Stimulated activated naive B cell treated with anti-CD40 and anti-IgM and Interleukin-4, amounts not matched to agents 10 μg/mL and 1 μg/mL and 100 μg/mL, for 72 hours (primary cell): ENCODE data around the gene TOR1AIP1.
A peak's percentile ranks its signal among the peaks of the same experiment; 100 is the strongest.

ENCODE experiments used
- ATAC-seq, 2 donors: fragments of 150-1000 bp; cut with Tn5 transposase; replicated peaks; 2 replicates each; pipeline ENCODE4 v1.10.0; 2021; ENCODE audit warnings: moderate library complexity in 1 of 2
- DNase-seq: peaks from one replicate; pipeline ENCODE4 v3.0.0; 2021
- H3K27ac Mint-ChIP-seq: one replicate; pipeline ENCODE4 v1.8.0; 2022; ENCODE audit warnings: mild to moderate bottlenecking, mixed read lengths
- H3K27me3 Mint-ChIP-seq, 2 donors: one replicate each; pipeline ENCODE4 v1.8.0; 2022; ENCODE audit warnings: mixed read lengths in 2 of 2
- H3K36me3 Mint-ChIP-seq, 2 donors: one replicate each; pipeline ENCODE4 v1.8.0; 2022; ENCODE audit warnings: mixed read lengths in 2 of 2, mild to moderate bottlenecking in 1 of 2
- H3K4me1 Mint-ChIP-seq, 2 donors: one replicate each; pipeline ENCODE4 v1.8.0; 2022; ENCODE audit warnings: mixed read lengths in 2 of 2, mild to moderate bottlenecking in 1 of 2
- H3K4me3 Mint-ChIP-seq, 2 donors: one replicate each; pipeline ENCODE4 v1.8.0; 2022; ENCODE audit warnings: mild to moderate bottlenecking in 2 of 2, mixed read lengths in 2 of 2, moderate library complexity in 1 of 2
- H3K9me3 Mint-ChIP-seq, 2 donors: one replicate each; pipeline ENCODE4 v1.8.0; 2022; ENCODE audit warnings: mixed read lengths in 2 of 2, mild to moderate bottlenecking in 1 of 2

Gene TOR1AIP1

DNA sequence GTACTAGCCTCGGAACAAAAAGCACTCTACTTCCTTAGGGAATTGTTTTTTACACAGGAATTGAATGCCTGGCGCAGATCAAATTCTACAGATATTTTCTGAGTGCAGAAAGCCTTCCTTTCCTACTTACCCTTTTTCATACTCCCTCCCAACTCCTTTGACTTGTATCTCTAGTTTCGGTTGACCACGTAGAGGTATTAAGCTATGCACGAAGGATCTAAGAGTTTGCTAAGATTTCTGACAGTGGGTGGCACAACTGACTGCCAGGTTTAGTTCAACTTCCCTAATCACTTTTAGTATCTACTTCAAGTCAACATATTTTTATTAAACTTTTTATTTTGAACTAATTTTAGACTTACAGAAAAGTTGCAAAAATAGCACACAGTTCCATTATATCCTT, 9.5 kb upstream of the TOR1AIP1 start:
- DNase-seq (no peak), ATAC-seq (peak; percentile 70 to 74)
- peaks cover 21 to 28% of the 10 kb centered on the region in 2 donors for H3K36me3 Mint-ChIP-seq
- H3K27ac Mint-ChIP-seq, result peak overlapping the region; percentile 3
- H3K9me3 Mint-ChIP-seq, result no peaks in the 10 kb centered on the region
- H3K27me3 Mint-ChIP-seq, result no peaks in the 10 kb centered on the region
- H3K4me1 Mint-ChIP-seq, result peaks cover 21 to 45% of the 10 kb centered on the region in 2 donors
- H3K4me3 Mint-ChIP-seq, result peak overlapping the region in 1 of 2 donors; percentile 30

DNA sequence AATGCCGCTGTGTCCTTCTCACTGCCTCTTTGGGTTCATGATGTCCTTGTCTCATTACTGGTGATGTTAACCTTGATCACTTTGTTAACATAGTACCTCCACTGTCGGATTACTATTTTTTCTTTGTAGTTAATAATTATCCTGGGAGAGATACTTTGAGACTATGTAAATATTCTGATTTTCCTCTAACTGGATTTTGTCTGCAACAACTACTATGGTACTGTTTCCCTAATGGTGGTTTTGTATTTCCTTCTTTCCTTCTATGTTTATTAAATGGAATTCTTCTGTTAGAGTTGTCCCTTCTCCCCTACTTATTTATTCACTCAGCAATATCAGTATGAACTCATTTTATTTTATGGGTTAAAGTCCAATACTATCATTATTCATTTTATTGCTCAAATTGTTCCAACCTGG, 8.6 kb upstream of the TOR1AIP1 start:
- no peak for ATAC-seq
- no peak overlapping the region for H3K27ac Mint-ChIP-seq
- peaks cover 17 to 23% of the 10 kb centered on the region in 2 donors for H3K36me3 Mint-ChIP-seq
- no peaks in the 10 kb centered on the region for H3K9me3 Mint-ChIP-seq
- no peak overlapping the region for H3K4me3 Mint-ChIP-seq
- no peak for DNase-seq
- H3K27me3 Mint-ChIP-seq, result no peaks in the 10 kb centered on the region
- H3K4me1 Mint-ChIP-seq, result peaks cover 21 to 46% of the 10 kb centered on the region in 2 donors

DNA sequence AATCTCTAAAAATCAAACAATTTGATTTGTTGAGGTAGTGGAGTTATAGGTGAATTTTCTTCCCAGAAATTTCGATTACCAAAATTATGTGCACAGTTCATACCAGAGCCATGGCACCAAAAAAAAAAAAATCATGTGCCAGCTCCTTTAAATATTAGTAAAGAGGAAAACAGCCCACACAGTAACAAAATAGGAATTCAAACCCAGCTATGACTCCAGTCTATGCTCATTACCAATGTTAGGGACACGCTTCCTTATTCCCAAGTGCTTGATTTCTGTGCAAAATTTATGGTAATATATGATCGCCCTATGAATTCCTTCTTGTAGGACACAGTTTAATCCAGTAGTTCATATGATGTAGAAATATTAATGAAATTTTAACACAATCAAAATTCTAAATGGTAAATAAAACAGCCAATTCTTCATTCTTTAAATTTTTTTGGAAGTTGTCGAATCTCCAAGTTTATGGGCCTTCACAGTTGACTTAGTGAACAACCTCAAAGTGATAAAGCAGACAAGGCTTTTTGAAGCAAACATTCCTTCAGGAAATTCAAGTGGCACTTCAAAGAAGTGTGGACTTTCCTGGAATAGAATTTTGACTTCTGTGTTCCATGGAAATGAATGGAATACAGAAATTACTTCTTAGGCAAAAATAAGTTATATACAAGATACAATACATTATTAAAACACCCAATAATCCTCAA, 6.3 kb upstream of the TOR1AIP1 start:
- Mint-ChIP-seq H3K27ac (no peak overlapping the region), H3K36me3 (peaks cover 15 to 20% of the 10 kb centered on the region in 2 donors), H3K4me3 (no peak overlapping the region), H3K9me3 (no peaks in the 10 kb centered on the region), H3K27me3 (no peaks in the 10 kb centered on the region), H3K4me1 (peaks cover 21 to 48% of the 10 kb centered on the region in 2 donors)
- ATAC-seq (no peak), DNase-seq (no peak)

DNA sequence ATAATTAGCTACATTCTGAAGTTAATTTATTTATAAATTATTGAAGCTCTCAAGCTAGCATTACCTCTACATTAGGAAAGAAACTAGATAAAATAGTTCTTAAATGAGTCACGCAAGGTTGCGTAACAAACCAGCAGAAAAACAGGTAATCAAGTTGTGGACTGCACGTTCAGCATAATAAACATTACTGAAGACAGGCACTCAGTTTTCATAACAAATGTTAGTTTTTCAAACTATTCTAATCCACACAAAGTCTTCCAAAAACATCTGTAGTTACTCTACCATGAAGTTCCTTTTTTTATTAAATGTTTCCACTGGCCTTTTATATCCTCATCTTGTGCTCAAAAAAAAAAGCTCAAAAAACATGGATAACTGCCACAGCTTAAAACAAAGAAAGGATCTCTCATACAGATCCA, 5.8 kb upstream of the TOR1AIP1 start:
- DNase-seq (no peak), ATAC-seq (no peak)
- peak overlapping the region; percentile 31 for H3K27ac Mint-ChIP-seq
- H3K27me3 Mint-ChIP-seq, result no peaks in the 10 kb centered on the region
- peaks cover 21 to 47% of the 10 kb centered on the region in 2 donors for H3K4me1 Mint-ChIP-seq
- peaks cover 15 to 20% of the 10 kb centered on the region in 2 donors for H3K36me3 Mint-ChIP-seq
- H3K9me3 Mint-ChIP-seq, result no peaks in the 10 kb centered on the region
- peak overlapping the region; percentile 64 to 69 for H3K4me3 Mint-ChIP-seq

DNA sequence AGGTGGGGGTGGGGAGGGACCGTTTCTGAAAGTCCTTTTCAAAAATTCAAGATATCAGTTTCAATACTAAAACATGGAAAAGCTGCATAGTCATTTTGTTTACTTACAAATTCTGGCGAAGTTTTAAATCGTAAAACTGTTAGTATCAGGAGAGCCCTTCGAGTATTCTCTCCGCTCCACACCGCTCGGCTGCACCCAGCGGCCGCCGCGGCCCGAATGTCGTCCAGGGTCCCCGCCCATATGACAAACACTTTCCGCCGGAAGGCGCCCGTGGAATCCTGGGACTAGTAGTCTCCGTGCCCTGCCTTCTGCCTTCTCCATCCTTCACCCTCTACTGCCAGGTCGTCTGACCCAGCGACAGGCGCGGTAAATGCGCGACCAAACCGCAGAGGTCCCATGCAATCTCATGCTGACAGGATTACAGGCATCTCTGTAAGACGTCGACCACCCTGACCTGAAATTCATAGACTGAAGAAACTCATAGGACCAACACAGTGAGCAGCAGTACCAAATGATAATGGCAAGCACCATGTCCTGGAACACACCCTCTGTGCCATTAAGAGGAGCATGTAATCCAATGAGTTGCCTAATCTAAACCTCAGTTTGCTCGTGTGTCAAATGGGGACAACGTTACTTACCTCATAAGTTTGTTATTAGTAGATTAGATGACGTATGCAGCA, 4.4 kb upstream of the TOR1AIP1 start, which contains the start of gene TOR1AIP2:
TSS of gene TOR1AIP2 (minus strand) at position 218 of the 680 bp plus-strand sequence. CDS start 25,138 bp downstream, outside the sequence.
- Mint-ChIP-seq H3K4me1 (peaks cover 21 to 33% of the 10 kb centered on the region in 2 donors), H3K27me3 (no peaks in the 10 kb centered on the region), H3K36me3 (peaks cover 9 to 20% of the 10 kb centered on the region in 2 donors), H3K27ac (peak within 1 kb of the TSS; percentile 91), H3K9me3 (no peaks in the 10 kb centered on the region), H3K4me3 (peak within 1 kb of the TSS; percentile 88 to 94)
- ATAC-seq (peak; percentile 70), DNase-seq (peak; percentile 84)

DNA sequence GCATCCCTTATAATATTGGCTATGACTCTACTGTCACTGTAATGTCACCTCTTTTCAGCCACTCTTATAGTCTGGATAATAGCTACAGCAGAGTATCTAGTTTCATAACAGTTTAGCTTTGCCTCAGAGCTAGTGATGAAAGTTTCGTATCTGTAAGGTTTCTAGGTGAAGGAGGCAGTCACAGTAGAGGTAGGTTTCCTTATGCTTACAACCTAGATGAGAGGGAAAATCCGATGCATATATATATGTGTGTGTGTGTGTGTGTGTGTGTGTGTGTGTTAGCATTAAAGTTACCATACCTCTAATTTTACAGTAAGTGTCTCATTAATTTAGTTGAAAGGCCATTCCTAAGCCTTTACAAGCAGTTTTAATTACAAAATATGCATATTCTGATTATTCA, 2.3 kb upstream of the TOR1AIP1 start:
- no peaks in the 10 kb centered on the region for H3K27me3 Mint-ChIP-seq
- no peaks in the 10 kb centered on the region for H3K9me3 Mint-ChIP-seq
- ATAC-seq (no peak), DNase-seq (no peak)
- peaks cover 6 to 14% of the 10 kb centered on the region in 2 donors for H3K36me3 Mint-ChIP-seq
- H3K4me1 Mint-ChIP-seq, result peaks cover 16 to 27% of the 10 kb centered on the region in 2 donors
- H3K27ac Mint-ChIP-seq, result no peak overlapping the region
- H3K4me3 Mint-ChIP-seq, result no peak overlapping the region

DNA sequence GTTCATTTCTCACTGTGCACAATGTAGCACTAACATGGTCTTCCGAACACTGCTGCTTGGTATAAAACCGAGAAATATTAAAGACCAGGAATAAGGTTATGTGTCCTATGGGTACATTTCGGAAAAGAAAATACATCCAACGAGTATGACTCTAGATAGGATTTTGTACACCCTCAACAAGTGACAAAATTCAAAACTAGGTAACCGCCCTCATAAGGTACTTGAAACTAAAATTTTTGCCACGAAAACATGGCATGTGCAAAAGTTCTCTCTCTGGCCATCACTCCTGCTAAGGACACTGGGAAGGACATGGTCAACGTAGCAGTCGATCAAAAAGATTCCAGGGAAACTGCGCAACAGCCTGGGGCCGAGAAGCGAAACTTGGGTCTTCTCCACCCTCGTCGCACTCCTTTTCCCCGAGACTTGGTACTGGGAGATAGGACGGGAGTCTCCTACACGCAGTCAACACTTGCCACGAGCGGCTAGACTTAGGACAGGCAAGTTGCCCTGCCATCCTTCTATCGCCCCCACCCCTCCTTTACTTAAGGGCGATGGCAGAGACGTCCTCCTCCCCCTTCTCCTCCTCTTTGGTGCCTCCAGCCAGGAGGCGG, 338 bp upstream of the TOR1AIP1 start:
- peaks cover 8 to 14% of the 10 kb centered on the region in 2 donors for H3K36me3 Mint-ChIP-seq
- peak overlapping the region; percentile 100 for H3K27ac Mint-ChIP-seq
- no peak for DNase-seq
- peak overlapping the region; percentile 94 to 98 for H3K4me3 Mint-ChIP-seq
- no peak for ATAC-seq
- peaks cover 15 to 26% of the 10 kb centered on the region in 2 donors for H3K4me1 Mint-ChIP-seq
- H3K27me3 Mint-ChIP-seq, result no peaks in the 10 kb centered on the region
- no peaks in the 10 kb centered on the region for H3K9me3 Mint-ChIP-seq

DNA sequence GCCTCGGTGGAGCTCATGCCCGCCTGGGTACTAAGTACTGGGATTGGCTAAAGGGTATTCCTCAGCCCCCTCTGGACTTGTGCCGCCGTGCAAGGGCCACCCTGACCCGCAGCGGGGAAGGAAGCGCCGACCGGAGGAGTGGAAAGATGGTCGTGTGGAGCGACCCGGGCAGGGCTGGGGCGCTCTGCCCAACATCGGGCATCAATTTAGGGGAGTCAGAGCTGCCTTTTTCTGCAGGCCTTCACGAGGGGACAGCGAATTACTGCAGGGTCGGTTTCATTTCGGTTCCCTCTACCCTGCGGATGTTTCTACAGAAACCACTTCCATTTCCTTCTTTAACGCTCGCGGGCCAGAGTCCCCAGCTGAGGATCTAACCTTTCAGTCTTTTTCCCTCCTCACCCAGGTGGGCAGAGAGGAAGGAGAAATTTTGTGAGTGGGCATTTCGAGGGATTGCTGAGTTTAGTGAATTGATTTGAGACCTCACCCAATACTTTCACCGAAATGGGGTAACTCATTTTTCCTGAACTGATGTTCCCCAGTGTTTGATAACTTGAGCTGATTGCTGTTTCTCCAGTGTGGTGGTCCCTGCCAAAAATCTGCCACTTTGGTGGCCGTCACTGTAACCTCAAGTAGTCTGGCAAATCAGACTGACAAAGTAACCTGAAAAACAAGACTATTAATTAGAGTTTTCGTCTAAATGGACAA, 1.1 kb downstream of the TOR1AIP1 start:
- peaks cover 8 to 20% of the 10 kb centered on the region in 2 donors for H3K36me3 Mint-ChIP-seq
- peak overlapping the region; percentile 100 for H3K27ac Mint-ChIP-seq
- no peaks in the 10 kb centered on the region for H3K9me3 Mint-ChIP-seq
- H3K27me3 Mint-ChIP-seq, result no peaks in the 10 kb centered on the region
- H3K4me1 Mint-ChIP-seq, result peaks cover 19 to 30% of the 10 kb centered on the region in 2 donors
- H3K4me3 Mint-ChIP-seq, result peak overlapping the region; percentile 94 to 98
- DNase-seq (no peak), ATAC-seq (peak; percentile 30 to 35)

DNA sequence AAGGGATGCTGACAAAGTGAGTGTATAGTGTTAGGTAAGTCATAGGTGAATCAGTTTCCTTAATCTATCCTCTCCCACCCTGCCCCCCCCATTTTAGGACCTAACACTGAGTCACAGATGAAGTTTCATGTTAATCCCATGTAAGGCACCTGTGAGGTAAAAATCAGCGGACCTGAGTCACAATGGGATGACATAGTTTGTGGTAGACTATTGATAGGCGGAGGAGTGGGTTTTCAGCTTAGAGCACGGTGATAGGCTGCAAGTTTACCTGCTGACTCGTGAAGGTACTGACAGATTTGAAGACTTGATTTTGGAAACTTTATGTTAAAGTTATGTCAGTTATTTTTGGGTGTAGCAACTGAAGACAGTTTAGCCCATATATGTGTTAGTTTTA, 1.7 kb downstream of the TOR1AIP1 start:
- Mint-ChIP-seq H3K27me3 (no peaks in the 10 kb centered on the region), H3K4me1 (peaks cover 19 to 28% of the 10 kb centered on the region in 2 donors), H3K36me3 (peaks cover 8 to 21% of the 10 kb centered on the region in 2 donors), H3K27ac (peak overlapping the region; percentile 100), H3K9me3 (no peaks in the 10 kb centered on the region), H3K4me3 (peak overlapping the region; percentile 94 to 98)
- ATAC-seq, result peak; percentile 19 to 38
- DNase-seq, result peak; percentile 55

DNA sequence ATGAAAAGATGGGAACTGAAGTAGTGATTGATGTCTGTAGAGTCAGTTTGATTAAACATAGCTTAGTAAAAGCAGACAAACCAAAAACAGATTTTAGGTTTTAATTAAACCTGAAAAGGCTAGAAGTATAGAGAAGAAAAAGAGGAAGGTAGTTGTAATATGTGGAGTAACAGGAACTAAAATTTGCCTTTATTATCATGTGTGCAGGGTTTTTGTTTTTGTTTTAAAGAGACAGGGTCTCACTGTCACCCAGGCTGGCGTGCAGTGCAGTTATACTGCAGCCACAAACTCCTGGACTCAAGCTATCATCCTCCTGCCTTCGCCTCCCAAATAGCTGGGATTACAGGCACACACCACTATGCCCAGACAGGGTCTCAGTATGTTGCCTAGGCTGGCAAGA, 6.0 kb downstream of the TOR1AIP1 start:
- ATAC-seq (peak; percentile 52 to 61), DNase-seq (no peak)
- Mint-ChIP-seq H3K27me3 (no peaks in the 10 kb centered on the region), H3K36me3 (peaks cover 8 to 19% of the 10 kb centered on the region in 2 donors), H3K9me3 (no peaks in the 10 kb centered on the region), H3K4me3 (peak overlapping the region; percentile 28 to 75), H3K27ac (peak overlapping the region; percentile 88), H3K4me1 (peaks cover 14 to 33% of the 10 kb centered on the region in 2 donors)

DNA sequence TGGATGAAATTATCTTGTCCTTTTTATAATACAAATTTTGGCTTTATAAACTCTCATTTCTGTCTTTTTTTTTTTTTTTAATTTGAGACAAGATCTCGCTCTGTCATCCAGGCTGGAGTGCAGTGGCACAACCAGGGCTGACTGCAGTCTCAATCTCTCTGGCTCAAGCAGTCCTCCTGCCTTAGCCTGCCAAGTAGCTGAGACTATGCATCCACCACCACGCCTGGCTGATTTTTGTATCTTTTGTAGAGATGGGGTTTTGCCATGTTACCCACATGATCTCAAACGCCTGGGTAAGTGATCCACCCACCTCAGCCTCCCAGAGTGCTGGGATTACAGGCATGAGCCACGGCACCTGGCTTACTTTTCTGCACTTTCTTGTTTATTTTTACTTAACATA, 7.5 kb downstream of the TOR1AIP1 start:
- peaks cover 8 to 24% of the 10 kb centered on the region in 2 donors for H3K36me3 Mint-ChIP-seq
- no peaks in the 10 kb centered on the region for H3K27me3 Mint-ChIP-seq
- peak overlapping the region; percentile 20 for H3K27ac Mint-ChIP-seq
- no peak overlapping the region for H3K4me3 Mint-ChIP-seq
- no peak for ATAC-seq
- H3K4me1 Mint-ChIP-seq, result peaks cover 11 to 24% of the 10 kb centered on the region in 2 donors
- DNase-seq, result no peak
- no peaks in the 10 kb centered on the region for H3K9me3 Mint-ChIP-seq

DNA sequence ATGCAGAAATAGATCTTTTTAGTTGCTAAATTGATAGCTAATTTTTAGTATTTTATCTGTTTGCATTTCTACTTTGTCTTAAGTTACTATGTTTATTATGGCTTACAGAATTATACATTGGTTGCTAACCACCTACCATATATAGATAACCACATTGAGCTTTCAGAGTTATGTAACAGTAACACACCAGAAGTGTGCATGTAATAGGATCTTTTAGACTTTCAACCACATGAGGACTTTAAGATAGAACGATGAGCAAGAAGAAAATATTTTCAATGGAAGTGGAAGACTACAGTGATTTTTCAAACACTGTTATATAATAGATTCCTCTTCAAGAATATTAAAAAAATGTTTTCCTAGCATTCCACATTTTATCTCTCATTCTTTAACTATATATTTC, 28.8 kb downstream of the TOR1AIP1 start:
- H3K4me3 Mint-ChIP-seq, result no peak overlapping the region

DNA sequence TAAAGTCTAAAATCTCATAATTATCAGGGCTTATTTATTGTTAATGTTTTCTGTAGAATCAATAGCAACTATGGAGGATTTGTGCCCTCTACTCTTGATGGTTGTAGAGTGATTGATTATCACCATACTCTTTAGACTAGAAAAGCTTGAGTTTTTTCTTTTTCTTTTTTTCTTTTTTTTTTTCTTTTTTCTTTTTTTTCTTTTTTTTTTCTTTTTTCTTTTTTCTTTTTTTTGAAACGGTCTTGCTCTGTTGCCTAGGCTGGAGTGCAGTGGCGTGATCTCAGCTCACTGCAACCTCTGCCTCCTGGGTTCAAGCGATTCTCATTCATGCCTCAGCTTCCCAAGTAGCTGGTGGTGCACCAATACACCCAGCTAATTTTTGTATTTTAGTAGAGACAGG, 29.7 kb downstream of the TOR1AIP1 start:
- H3K36me3 Mint-ChIP-seq, result peaks cover 17 to 25% of the 10 kb centered on the region in 2 donors
- no peaks in the 10 kb centered on the region for H3K4me1 Mint-ChIP-seq
- DNase-seq, result no peak
- H3K9me3 Mint-ChIP-seq, result no peaks in the 10 kb centered on the region
- H3K27me3 Mint-ChIP-seq, result no peaks in the 10 kb centered on the region
- no peak overlapping the region for H3K4me3 Mint-ChIP-seq
- no peak overlapping the region for H3K27ac Mint-ChIP-seq
- no peak for ATAC-seq

More for the DNA sequence above, 28.8 kb downstream of the TOR1AIP1 start:
- no peaks in the 10 kb centered on the region for H3K9me3 Mint-ChIP-seq
- no peak overlapping the region for H3K27ac Mint-ChIP-seq
- H3K36me3 Mint-ChIP-seq, result peaks cover 17 to 25% of the 10 kb centered on the region in 2 donors
- DNase-seq, result no peak
- H3K4me1 Mint-ChIP-seq, result no peaks in the 10 kb centered on the region
- ATAC-seq, result no peak
- no peaks in the 10 kb centered on the region for H3K27me3 Mint-ChIP-seq
